ENCODE results near the gene PMP22. TPM values are rescaled to one million over a fixed set of nuclear protein-coding genes. Genes with fewer than 3 reads are reported as not detected.

The PMP22 gene
- total and polyA plus RNA-seq, 2 of the 13 experiments (the other 11 are each of a cell fraction or from before 2014, with no cell fraction given) = 5.7 to 6.2 TPM

DNA sequence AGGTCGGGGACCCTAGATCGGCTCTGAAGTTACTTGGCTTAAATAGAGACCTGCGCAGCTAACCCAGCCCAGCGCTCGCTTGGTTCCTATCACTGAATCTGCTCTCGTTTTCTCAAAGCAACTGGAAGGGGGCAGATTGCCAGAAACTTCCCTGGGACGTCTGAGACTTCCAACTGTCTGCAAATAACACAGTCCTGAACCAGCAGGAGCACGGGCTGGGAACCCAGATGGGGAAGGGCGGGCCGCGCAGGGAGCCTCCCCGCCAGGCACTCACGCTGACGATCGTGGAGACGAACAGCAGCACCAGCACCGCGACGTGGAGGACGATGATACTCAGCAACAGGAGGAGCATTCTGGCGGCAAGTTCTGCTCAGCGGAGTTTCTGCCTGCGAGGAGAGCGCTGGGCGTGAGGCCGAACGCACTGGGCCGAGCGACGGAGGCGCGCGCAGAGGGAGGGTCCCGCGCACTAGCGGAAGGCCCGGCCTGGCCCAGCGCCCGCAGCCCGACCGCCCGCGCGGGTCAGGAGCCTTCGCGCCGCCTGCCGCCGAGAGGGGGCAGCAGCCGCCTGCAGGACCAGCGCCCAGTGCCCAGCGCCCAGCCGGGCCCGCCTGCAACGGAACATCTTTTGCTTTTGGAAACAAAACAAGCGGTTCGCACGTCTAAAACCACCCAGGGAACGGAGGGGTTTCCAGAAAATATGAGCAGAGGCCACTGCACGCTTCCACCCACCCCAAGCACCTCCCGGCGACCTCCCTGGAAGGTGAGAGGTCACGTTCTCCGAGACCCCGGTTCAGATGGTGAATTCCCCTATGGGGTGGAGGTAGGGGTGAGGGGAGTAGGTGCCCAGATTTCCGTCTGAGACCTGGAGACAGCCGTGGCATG lies 4.5 kb downstream of the PMP22 start (continued):
- TF ChIP-seq ZNF558 (CRISPR knock-in tag; IDR thresholded peaks at IDR 0.05; ENCODE audit: borderline replicate concordance) (no peak), SIN3A (IDR thresholded peaks at IDR 0.05; ENCODE audit: borderline replicate concordance, low read depth, low read length) (no peak), ZFP90 (CRISPR knock-in tag; IDR thresholded peaks at IDR 0.05; ENCODE audit: borderline replicate concordance) (no peak), ZNF33B (CRISPR knock-in tag; IDR thresholded peaks at IDR 0.05) (no peak), SRSF9 (IDR thresholded peaks at IDR 0.05; ENCODE audit: borderline replicate concordance, insufficient read depth, low read depth, low read length, poor library complexity, severe bottlenecking) (no peak), HIVEP1 (CRISPR knock-in tag; IDR thresholded peaks at IDR 0.05) (no peak), SMAD3 (CRISPR knock-in tag; IDR thresholded peaks at IDR 0.05) (no peak), SALL2 (CRISPR knock-in tag; IDR thresholded peaks at IDR 0.05) (0 out of 2 replicates have a peak, but pooled peaks have one; percentile 23), MATR3 (CRISPR knock-in tag; IDR thresholded peaks at IDR 0.05) (0 out of 2 replicates have a peak, but pooled peaks have one; percentile 67), SP140L (CRISPR knock-in tag; IDR thresholded peaks at IDR 0.05; ENCODE audit: borderline replicate concordance) (no peak), SRSF4 (IDR thresholded peaks at IDR 0.05; ENCODE audit: low read depth, low read length, poor library complexity, severe bottlenecking) (no peak), KDM2A (CRISPR knock-in tag; IDR thresholded peaks at IDR 0.05; ENCODE audit: borderline replicate concordance, low read depth) (peak; percentile 46)
- TF ChIP-seq, protein P1, sequence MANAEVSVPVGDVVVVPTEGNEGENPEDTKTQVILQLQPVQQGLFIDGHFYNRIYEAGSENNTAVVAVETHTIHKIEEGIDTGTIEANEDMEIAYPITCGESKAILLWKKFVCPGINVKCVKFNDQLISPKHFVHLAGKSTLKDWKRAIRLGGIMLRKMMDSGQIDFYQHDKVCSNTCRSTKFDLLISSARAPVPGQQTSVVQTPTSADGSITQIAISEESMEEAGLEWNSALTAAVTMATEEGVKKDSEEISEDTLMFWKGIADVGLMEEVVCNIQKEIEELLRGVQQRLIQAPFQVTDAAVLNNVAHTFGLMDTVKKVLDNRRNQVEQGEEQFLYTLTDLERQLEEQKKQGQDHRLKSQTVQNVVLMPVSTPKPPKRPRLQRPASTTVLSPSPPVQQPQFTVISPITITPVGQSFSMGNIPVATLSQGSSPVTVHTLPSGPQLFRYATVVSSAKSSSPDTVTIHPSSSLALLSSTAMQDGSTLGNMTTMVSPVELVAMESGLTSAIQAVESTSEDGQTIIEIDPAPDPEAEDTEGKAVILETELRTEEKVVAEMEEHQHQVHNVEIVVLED (CRISPR knock-in tag; IDR thresholded peaks at IDR 0.05; ENCODE audit: borderline replicate concordance) = 0 out of 2 replicates have a peak, but pooled peaks have one; percentile 25
- TF ChIP-seq, protein P2, sequence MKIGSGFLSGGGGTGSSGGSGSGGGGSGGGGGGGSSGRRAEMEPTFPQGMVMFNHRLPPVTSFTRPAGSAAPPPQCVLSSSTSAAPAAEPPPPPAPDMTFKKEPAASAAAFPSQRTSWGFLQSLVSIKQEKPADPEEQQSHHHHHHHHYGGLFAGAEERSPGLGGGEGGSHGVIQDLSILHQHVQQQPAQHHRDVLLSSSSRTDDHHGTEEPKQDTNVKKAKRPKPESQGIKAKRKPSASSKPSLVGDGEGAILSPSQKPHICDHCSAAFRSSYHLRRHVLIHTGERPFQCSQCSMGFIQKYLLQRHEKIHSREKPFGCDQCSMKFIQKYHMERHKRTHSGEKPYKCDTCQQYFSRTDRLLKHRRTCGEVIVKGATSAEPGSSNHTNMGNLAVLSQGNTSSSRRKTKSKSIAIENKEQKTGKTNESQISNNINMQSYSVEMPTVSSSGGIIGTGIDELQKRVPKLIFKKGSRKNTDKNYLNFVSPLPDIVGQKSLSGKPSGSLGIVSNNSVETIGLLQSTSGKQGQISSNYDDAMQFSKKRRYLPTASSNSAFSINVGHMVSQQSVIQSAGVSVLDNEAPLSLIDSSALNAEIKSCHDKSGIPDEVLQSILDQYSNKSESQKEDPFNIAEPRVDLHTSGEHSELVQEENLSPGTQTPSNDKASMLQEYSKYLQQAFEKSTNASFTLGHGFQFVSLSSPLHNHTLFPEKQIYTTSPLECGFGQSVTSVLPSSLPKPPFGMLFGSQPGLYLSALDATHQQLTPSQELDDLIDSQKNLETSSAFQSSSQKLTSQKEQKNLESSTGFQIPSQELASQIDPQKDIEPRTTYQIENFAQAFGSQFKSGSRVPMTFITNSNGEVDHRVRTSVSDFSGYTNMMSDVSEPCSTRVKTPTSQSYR (CRISPR knock-in tag; IDR thresholded peaks at IDR 0.05; ENCODE audit: borderline replicate concordance) = no peak
- TF ChIP-seq, protein P3, sequence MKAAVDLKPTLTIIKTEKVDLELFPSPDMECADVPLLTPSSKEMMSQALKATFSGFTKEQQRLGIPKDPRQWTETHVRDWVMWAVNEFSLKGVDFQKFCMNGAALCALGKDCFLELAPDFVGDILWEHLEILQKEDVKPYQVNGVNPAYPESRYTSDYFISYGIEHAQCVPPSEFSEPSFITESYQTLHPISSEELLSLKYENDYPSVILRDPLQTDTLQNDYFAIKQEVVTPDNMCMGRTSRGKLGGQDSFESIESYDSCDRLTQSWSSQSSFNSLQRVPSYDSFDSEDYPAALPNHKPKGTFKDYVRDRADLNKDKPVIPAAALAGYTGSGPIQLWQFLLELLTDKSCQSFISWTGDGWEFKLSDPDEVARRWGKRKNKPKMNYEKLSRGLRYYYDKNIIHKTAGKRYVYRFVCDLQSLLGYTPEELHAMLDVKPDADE (CRISPR knock-in tag; IDR thresholded peaks at IDR 0.05) = no peak

Data from HepG2 (cell line).